Measurements from ENCODE around the gene MDK. TPM values are rescaled to one million over a fixed set of nuclear protein-coding genes. Genes with fewer than 3 reads are reported as not detected.
"Not testable (repeated sequence)": the region's sequence is repeated elsewhere in the genome, so short reads cannot be mapped to it uniquely, and the experiment has no call there.

The MDK gene
- total RNA-seq, 1 donor from 2014 or later, result 0.55 TPM

GRCh38 chr11:46372086-46372485, 9.4 kb upstream of the MDK start:
- Mint-ChIP-seq H3K4me1 (peaks cover 3% of the 10 kb centered on the region), H3K27me3 (no peaks in the 10 kb centered on the region), H3K4me3 (no peak overlapping the region), H3K9me3 (no peaks in the 10 kb centered on the region), H3K36me3 (ENCODE audit: low read depth) (peaks cover 60% of the 10 kb centered on the region), H3K27ac (no peak overlapping the region)
- ATAC-seq (ENCODE audit: low read depth) (no peak), DNase-seq (no peak)
- CTCF ChIA-PET, result no interaction called here
- no peak for TF ChIP-seq CTCF (IDR thresholded peaks at IDR 0.05)
- POLR2A ChIA-PET, result no interaction called here
- intact Hi-C loops (cut with micrococcal nuclease), result no loop called here

GRCh38 chr11:46372501-46372900, 9.0 kb upstream of the MDK start:
- intact Hi-C loops (cut with micrococcal nuclease); H3K27ac Mint-ChIP-seq; POLR2A ChIA-PET; H3K27me3 Mint-ChIP-seq; CTCF ChIA-PET; DNase-seq; H3K4me3 Mint-ChIP-seq; H3K9me3 Mint-ChIP-seq; H3K4me1 Mint-ChIP-seq; ATAC-seq (ENCODE audit: low read depth): not testable (repeated sequence)
- peaks cover 64% of the 10 kb centered on the region for H3K36me3 Mint-ChIP-seq (ENCODE audit: low read depth)

GRCh38 chr11:46373787-46374740, 7.4 kb upstream of the MDK start:
- no peak overlapping the region for H3K4me3 Mint-ChIP-seq
- no peak for TF ChIP-seq CTCF (IDR thresholded peaks at IDR 0.05)
- H3K27me3 Mint-ChIP-seq, result no peaks in the 10 kb centered on the region
- intact Hi-C loops (cut with micrococcal nuclease), result no loop called here
- ATAC-seq (ENCODE audit: low read depth) (no peak), DNase-seq (no peak)
- ChIA-PET POLR2A (interaction anchor here (0.7 kb wide), 1 partner anchor 20 kb away, joined by 10 read pairs; no protein-coding TSS in a partner anchor), CTCF (interaction anchor here (1.0 kb wide), 1 partner anchor 15 kb away, joined by 3 read pairs; no protein-coding TSS in a partner anchor)
- H3K9me3 Mint-ChIP-seq, result no peaks in the 10 kb centered on the region
- no peak overlapping the region for H3K27ac Mint-ChIP-seq
- no peaks in the 10 kb centered on the region for H3K4me1 Mint-ChIP-seq
- peaks cover 63% of the 10 kb centered on the region for H3K36me3 Mint-ChIP-seq (ENCODE audit: low read depth)

- intact Hi-C loops (cut with micrococcal nuclease), result no loop called here
- ChIA-PET CTCF (no interaction called here), POLR2A (no interaction called here)
- peaks cover 3% of the 10 kb centered on the region for H3K4me1 Mint-ChIP-seq
- H3K27me3 Mint-ChIP-seq, result no peaks in the 10 kb centered on the region
- H3K27ac Mint-ChIP-seq, result no peak overlapping the region
- peaks cover 56% of the 10 kb centered on the region for H3K36me3 Mint-ChIP-seq (ENCODE audit: low read depth)
- DNase-seq, result no peak
- no peak for TF ChIP-seq CTCF (IDR thresholded peaks at IDR 0.05)
- no peaks in the 10 kb centered on the region for H3K9me3 Mint-ChIP-seq
- H3K4me3 Mint-ChIP-seq, result no peak overlapping the region
- no peak for ATAC-seq (ENCODE audit: low read depth)
Measured at GRCh38 chr11:46374815-46375214, 6.7 kb upstream of the MDK start.

- H3K4me1 Mint-ChIP-seq, result peaks cover 4% of the 10 kb centered on the region
- ChIA-PET POLR2A (no interaction called here), CTCF (no interaction called here)
- no peaks in the 10 kb centered on the region for H3K27me3 Mint-ChIP-seq
- TF ChIP-seq CTCF (IDR thresholded peaks at IDR 0.05), result no peak
- peaks cover 49% of the 10 kb centered on the region for H3K36me3 Mint-ChIP-seq (ENCODE audit: low read depth)
- ATAC-seq (ENCODE audit: low read depth), result no peak
- intact Hi-C loops (cut with micrococcal nuclease), result no loop called here
- no peak overlapping the region for H3K27ac Mint-ChIP-seq
- no peak for DNase-seq
- H3K9me3 Mint-ChIP-seq, result no peaks in the 10 kb centered on the region
- no peak overlapping the region for H3K4me3 Mint-ChIP-seq
Measured at GRCh38 chr11:46375392-46376101, 5.9 kb upstream of the MDK start.
